GM11168 (cell line): ENCODE measurements around the gene CSF3R.

ENCODE experiments used
- in situ Hi-C: fragments of 300-500 bp; cut with MboI; formaldehyde crosslinking; loops from one replicate; pipeline ENCODE4 v1.12.0; 2022; ENCODE audit warnings: low sequenced_read_pairs; ENCODE audit not compliant: unreplicated experiment

The CSF3R gene

DNA sequence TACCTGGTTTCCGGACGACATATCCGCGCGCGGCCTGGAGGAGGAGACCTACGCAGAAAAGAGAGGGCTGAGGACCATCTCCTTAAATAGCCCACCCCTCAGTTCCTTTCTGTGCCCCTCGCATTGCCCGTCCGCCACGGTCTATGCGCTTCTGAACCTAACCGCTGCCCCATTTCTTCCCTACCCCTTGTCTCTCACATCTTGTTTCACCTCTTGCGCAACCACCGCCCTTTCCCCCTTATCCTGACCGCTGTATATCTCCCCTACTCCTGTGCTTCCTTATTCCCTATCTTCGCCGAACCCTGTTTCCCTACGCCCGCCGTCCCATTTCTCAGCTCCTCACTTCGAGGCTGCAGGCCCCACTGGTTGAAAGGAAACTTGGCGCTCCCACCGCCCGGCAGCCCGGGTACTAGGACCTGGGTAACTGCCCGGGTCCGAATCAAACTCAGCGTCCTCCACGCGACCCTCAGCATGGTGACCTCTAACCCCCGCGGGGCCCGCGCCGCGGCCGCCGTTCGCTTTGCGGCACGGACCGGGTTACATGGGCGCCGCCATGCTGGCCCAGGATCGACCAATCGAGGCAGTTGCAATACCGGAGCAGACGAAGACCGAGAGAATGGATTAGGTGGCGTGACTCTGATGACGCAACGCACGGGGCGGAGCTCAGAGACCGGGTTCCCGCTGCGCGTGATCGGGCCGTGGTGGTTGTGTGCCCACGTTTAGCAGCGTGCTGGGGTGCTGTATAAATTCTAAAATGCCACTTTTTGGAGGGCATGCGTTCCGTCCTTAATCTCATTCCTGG lies 18.7 kb downstream of the CSF3R start, which contains the start of gene MRPS15:
Gene MRPS15 (minus strand): TSS at position 582 of the 802 bp plus-strand sequence. CDS start 109 bp downstream, at position 473.
- in situ Hi-C loops, result no loop called here

- in situ Hi-C loops, result no loop called here
Measured at GRCh38 chr1:36463463-36463802, 19.3 kb downstream of the CSF3R start.

- in situ Hi-C loops, result no loop called here
Measured at GRCh38 chr1:36458910-36459309, 23.8 kb downstream of the CSF3R start.

DNA sequence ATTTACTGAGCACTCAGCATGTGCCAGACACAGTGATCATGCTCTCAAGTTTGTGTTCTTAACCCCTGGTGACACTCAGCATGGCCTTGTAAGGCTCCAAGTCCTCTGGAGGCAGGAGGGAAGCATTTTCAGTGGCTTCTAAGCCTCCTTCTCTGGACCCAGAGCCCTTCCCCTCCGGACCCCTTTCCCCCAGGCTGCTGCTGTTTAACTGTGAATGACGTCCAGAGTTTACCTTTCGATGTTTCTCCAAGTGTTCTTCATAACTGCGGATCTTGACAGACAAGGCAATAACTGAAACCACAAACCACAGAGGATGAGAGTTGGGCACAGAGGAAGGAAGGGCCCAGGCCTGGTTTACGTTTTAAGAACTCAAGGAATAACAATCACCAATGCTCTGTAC lies 25.0 kb downstream of the CSF3R start:
- in situ Hi-C loops, result no loop called here

GRCh38 chr1:36456391-36456928 lies 26.3 kb downstream of the CSF3R start:
- in situ Hi-C loops, result no loop called here

DNA sequence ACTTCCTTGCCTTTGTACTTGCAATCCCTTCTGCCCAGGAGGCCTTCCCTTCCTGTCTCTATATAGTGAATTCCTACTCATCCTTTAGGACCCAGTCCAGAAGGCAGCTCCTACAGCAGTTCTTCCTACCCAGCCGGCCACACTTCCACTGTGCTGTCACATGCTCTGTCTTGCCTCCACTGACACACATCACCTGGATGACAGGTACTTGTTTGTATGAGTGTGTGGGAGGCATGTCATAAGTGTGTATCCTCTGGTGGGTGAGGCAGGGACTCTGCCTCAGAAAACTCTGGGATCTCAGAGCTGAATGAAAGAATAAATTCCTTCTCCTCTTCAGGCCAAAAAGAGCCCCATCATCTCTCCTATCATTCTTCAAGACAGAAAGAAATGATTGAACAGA lies 27.3 kb downstream of the CSF3R start:
- in situ Hi-C loops, result no loop called here

DNA sequence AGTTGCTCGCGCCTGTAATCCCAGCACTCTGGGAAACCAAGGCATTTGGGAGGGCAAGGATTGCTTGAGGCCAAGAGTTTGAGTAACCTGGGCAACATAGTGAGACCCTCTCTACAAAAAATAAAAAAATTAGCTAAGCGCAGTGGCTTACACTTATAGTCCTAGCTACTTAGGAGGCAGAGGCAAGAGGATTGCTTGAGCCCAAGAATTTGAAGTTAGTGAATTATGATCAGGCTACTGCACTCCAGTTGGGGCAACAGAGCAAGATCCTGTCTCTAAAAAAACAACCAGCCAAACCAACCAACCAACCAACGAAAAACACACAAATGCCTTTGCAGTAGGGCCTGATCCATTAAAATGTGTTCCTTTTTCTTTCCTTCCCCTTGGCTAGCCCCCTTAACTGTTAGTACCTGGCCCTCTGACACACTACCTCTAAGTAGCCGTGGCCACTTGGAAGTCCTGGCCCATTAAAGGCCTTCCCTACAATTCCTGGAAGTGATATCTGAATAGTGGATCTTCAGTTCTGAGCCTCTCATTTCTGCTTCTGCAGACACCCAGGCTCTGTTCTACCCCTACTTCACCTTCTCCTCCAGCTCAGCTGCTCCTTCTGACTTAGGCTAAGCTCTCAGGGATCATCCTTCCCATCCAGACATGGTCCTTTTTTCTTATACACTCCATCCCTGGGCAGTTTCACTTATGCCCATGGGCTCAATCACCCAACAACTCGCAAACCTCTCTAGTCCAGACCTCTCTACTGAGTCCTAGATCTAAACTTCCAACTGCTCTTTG lies 28.9 kb downstream of the CSF3R start:
- in situ Hi-C loops, result no loop called here

DNA sequence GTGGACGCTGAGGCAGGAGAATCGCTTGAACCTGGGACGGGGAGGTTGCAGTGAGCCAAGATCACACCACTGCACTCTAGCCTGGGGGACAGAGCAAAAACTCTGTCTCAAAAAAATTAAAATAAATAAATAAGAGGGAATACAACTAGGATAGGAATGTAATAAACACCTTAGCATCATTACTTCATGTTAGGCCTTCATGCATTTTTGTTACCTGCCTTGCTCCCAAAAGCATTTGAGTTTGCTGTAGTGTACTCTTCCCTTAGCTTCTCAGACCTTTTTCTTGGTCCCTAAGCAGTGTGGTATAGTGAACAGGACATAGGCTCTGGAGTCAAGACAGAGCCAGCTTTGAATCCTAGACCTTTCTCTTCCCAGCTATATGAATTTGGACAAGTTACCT lies 29.7 kb downstream of the CSF3R start:
- in situ Hi-C loops, result no loop called here

GRCh38 chr1:36450919-36451305 lies 31.8 kb downstream of the CSF3R start:
- in situ Hi-C loops, result no loop called here

- in situ Hi-C loops, result no loop called here
Measured at GRCh38 chr1:36450270-36450918, 32.3 kb downstream of the CSF3R start, which contains the start of gene OSCP1. Gene OSCP1, minus strand, starts transcription at chr1:36450451. Its CDS starts 82 bp downstream, at chr1:36450369.

DNA sequence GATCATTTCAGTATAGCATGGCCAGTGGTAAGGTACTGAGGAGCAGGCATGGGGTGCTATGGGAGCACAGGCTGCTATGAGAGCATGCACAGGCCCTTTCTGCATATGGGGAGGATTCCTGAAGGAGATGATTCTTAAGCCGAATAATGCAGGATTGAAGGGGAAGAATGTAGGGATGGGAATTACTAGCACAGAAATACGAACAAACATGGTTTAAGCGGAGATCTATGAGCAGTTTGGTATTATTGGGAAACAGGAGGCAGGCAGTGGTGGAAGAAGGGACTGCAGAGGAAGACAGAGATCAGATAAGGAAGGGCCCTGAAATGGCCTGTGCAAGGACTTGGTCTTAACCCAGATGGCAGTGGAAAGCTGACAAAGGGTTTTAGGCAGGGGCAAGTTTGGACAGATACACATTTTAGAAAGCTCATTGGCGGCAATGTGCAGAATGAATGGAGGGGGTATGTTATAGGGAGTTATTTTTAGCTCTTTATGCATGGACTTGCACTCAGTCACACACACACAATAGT lies 34.1 kb downstream of the CSF3R start:
- in situ Hi-C loops, result no loop called here

GRCh38 chr1:36447450-36447849 lies 35.3 kb downstream of the CSF3R start:
- in situ Hi-C loops, result no loop called here

GRCh38 chr1:36446746-36447145 lies 36.0 kb downstream of the CSF3R start:
- in situ Hi-C loops, result no loop called here

- in situ Hi-C loops, result no loop called here
Measured at GRCh38 chr1:36446271-36446670, 36.4 kb downstream of the CSF3R start.

DNA sequence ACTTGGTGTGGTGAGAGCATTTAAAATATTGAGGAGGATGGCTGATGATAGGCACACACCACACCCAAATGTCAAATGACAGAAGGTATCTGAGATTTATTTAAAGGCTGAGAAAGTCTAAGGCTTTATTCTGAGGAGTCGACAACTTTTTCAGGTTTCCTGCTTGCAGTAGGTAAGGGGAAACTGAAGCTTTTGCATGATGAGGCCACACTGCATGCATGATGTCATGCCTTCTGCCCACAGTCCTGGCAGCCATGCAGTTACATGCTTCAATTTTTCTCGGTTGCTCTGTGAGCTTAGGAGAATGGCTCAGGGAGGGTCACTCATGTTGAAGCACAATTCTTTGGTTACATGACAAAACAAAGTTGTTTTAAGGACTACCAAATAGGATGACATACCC lies 39.4 kb downstream of the CSF3R start:
- in situ Hi-C loops, result no loop called here

DNA sequence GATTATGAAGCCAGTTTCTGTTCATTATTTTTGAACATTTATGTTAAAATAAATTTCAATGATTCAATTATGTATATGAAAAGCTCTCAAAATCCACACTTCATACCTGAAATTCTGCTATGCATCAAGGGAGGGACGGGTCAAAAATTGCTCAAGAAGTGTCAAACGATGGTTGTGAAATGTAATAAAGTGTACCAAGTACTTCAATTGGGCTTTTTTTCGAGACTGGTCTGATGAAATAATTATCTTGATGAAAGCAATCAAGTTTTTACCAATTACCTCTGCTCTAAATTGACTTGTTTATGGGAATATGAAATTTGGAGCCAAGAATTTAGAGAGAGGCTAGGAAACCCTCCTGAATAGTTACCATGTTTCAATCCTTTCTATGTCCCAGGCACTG lies 40.4 kb downstream of the CSF3R start:
- in situ Hi-C loops, result no loop called here

- in situ Hi-C loops, result no loop called here
Measured at GRCh38 chr1:36440646-36441045, 42.1 kb downstream of the CSF3R start.

DNA sequence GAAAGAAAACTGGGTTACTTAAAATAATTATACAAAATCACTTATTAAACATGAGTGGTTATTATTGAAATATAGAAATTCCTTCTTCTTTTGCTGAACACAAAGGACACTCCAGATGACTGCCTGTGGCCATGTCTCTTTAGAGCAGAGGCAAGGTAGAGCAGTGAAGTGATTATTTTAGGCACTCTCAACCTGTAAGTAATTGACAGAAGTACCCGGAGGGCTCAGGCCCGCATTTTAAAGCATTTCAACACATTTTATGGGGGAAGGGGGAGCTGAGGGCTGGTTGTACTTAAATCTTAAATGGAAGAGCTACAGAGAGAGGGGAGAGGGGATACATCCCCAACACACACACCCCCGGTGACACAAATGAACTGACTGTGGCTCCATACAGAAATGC lies 42.7 kb downstream of the CSF3R start:
- in situ Hi-C loops, result no loop called here

GRCh38 chr1:36438715-36439114 lies 44.0 kb downstream of the CSF3R start:
- in situ Hi-C loops, result no loop called here

DNA sequence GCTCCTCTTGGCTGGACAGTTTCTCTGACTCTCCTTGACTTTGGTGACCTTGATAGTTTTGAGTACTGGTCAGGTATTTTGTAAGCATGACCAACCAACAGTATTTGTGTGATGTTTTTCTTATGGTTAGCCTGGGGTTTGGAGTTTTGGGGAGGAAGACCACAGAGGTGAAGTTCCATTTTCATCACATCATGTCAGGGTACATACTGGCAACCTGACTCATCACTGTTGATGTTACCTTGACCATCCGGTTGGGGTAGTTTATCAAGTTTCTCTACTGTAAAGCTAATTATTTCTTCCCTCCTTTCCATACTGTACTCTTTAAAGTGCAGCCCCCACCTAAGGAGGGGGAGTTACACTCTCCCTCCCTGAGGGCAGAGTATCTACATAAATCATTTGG lies 45.9 kb downstream of the CSF3R start:
- in situ Hi-C loops, result no loop called here

GRCh38 chr1:36433102-36433501 lies 49.6 kb downstream of the CSF3R start:
- in situ Hi-C loops, result no loop called here
